OCI-LY1 (cell line): ENCODE measurements around the gene MRPL22.
"Not testable (repeated sequence)": the region's sequence is repeated elsewhere in the genome, so short reads cannot be mapped to it uniquely, and the experiment has no call there.

ENCODE experiments used
- H2AFZ ChIP-seq: fragments of 200-600 bp; sonication (generic), shearing (Covaris generic); 2 replicates; pipeline ENCODE4 v1.6.0; 2014; ENCODE audit warnings: antibody characterized with exemption, mild to moderate bottlenecking, low read length
- H3F3A ChIP-seq: fragments of 200-600 bp; sonication (generic), shearing (Covaris generic); 2 replicates; pipeline ENCODE4 v1.6.0; 2014; ENCODE audit warnings: mild to moderate bottlenecking, antibody characterized with exemption, low read length, moderate library complexity; ENCODE audit not compliant: insufficient read depth
- H3K27ac ChIP-seq: fragments of 200-600 bp; sonication (generic); 2 replicates; pipeline ENCODE4 v1.5.1; 2014; ENCODE audit warnings: low read length, mixed run types, mild to moderate bottlenecking, low read depth; ENCODE audit not compliant: poor library complexity, severe bottlenecking
- H3K27me3 ChIP-seq: fragments of 200-600 bp; sonication (generic); 2 replicates; pipeline ENCODE4 v1.6.0; 2014; ENCODE audit warnings: antibody characterized with exemption, mild to moderate bottlenecking, low read length, moderate library complexity; ENCODE audit not compliant: insufficient read depth
- H3K36me3 ChIP-seq: fragments of 200-600 bp; sonication (generic); 2 replicates; pipeline ENCODE4 v1.6.1; 2014; ENCODE audit warnings: mild to moderate bottlenecking, antibody characterized with exemption, low read length, moderate library complexity, mixed read lengths; ENCODE audit not compliant: insufficient read depth
- H3K4me1 ChIP-seq: fragments of 200-600 bp; sonication (generic); 2 replicates; pipeline ENCODE4 v1.5.1; 2014; ENCODE audit warnings: mild to moderate bottlenecking, low read length, moderate library complexity; ENCODE audit not compliant: insufficient read depth, severe bottlenecking
- H3K4me2 ChIP-seq: fragments of 200-600 bp; sonication (generic), shearing (Covaris generic); 2 replicates; pipeline ENCODE4 v1.6.1; 2014; ENCODE audit warnings: low read length
- H3K4me3 ChIP-seq: fragments of 200-600 bp; sonication (generic); 2 replicates; pipeline ENCODE4 v1.5.1; 2014; ENCODE audit warnings: low read length, low read depth, mild to moderate bottlenecking, mixed read lengths; ENCODE audit not compliant: poor library complexity, severe bottlenecking
- H3K79me2 ChIP-seq: fragments of 200-600 bp; shearing (Covaris generic); 2 replicates; pipeline ENCODE4 v1.6.1; 2016; ENCODE audit warnings: mixed run types, low read length, mixed read lengths; ENCODE audit not compliant: insufficient read depth
- H3K9ac ChIP-seq: fragments of 200-600 bp; sonication (generic), shearing (Covaris generic); 2 replicates; pipeline ENCODE4 v1.6.1; 2014; ENCODE audit warnings: mild to moderate bottlenecking, low read length, mixed read lengths
- H3K9me2 ChIP-seq: fragments of 200-600 bp; sonication (generic), shearing (Covaris generic); 2 replicates; pipeline ENCODE4 v1.6.1; 2014; ENCODE audit warnings: low read depth, mild to moderate bottlenecking, low read length, mixed read lengths
- H3K9me3 ChIP-seq: fragments of 200-600 bp; shearing (Covaris generic); 2 replicates; pipeline ENCODE4 v1.6.1; 2014; ENCODE audit warnings: low read length, mixed read lengths
- H4K20me1 ChIP-seq: fragments of 200-600 bp; sonication (generic), shearing (Covaris generic); 2 replicates; pipeline ENCODE4 v1.6.0; 2016; ENCODE audit warnings: mild to moderate bottlenecking, low read length; ENCODE audit not compliant: insufficient read depth
- CTCF ChIP-seq: fragments of 200-600 bp; sonication (generic), shearing (Covaris generic); IDR thresholded peaks from 2 replicates; pipeline ENCODE4 v1.5.1; 2017; ENCODE audit warnings: mild to moderate bottlenecking, antibody characterized with exemption, low read length, moderate library complexity, mixed read lengths
- EZH2 ChIP-seq: fragments of 200-600 bp; sonication (generic), shearing (Covaris generic); IDR thresholded peaks from 2 replicates; pipeline ENCODE4 v1.8.0; 2017; ENCODE audit warnings: borderline replicate concordance, mixed run types, mild to moderate bottlenecking, antibody characterized with exemption, low read length, moderate library complexity, mixed read lengths

Gene MRPL22

GRCh38 chr5:154999865-155000264, 59.0 kb downstream of the MRPL22 start:
- no peaks in the 10 kb centered on the region for H3K36me3 ChIP-seq
- no peak overlapping the region for H3K9ac ChIP-seq
- H3K4me3 ChIP-seq, result no peak overlapping the region
- H2AFZ ChIP-seq, result no peak overlapping the region
- no peaks in the 10 kb centered on the region for H3K4me1 ChIP-seq
- no peaks in the 10 kb centered on the region for H3K27me3 ChIP-seq
- no peaks in the 10 kb centered on the region for H3K9me2 ChIP-seq
- H3K27ac ChIP-seq, result no peak overlapping the region
- no peak overlapping the region for H3K4me2 ChIP-seq
- TF ChIP-seq EZH2 (no peak), CTCF (no peak)
- no peaks in the 10 kb centered on the region for H4K20me1 ChIP-seq
- no peaks in the 10 kb centered on the region for H3F3A ChIP-seq
- H3K79me2 ChIP-seq, result no peaks in the 10 kb centered on the region
- H3K9me3 ChIP-seq, result no peaks in the 10 kb centered on the region

- H3F3A ChIP-seq, result no peaks in the 10 kb centered on the region
- no peak overlapping the region for H3K4me2 ChIP-seq
- H3K9me2 ChIP-seq, result no peaks in the 10 kb centered on the region
- H2AFZ ChIP-seq, result no peak overlapping the region
- no peaks in the 10 kb centered on the region for H3K36me3 ChIP-seq
- H3K27me3 ChIP-seq, result no peaks in the 10 kb centered on the region
- TF ChIP-seq EZH2, result no peak
- no peaks in the 10 kb centered on the region for H3K9me3 ChIP-seq
- no peaks in the 10 kb centered on the region for H3K4me1 ChIP-seq
- no peaks in the 10 kb centered on the region for H4K20me1 ChIP-seq
- H3K4me3 ChIP-seq, result no peak overlapping the region
- no peak overlapping the region for H3K27ac ChIP-seq
- H3K9ac ChIP-seq, result no peak overlapping the region
- no peaks in the 10 kb centered on the region for H3K79me2 ChIP-seq
Observed at GRCh38 chr5:155001523-155001922, 60.6 kb downstream of the MRPL22 start.

GRCh38 chr5:155002722-155003121, 61.8 kb downstream of the MRPL22 start:
- not testable (repeated sequence) for H3K27me3 ChIP-seq, H4K20me1 ChIP-seq, H3K79me2 ChIP-seq, H3K27ac ChIP-seq, H3K4me1 ChIP-seq, H2AFZ ChIP-seq, H3K4me2 ChIP-seq, H3K9me2 ChIP-seq, H3K36me3 ChIP-seq, H3F3A ChIP-seq, H3K9me3 ChIP-seq, H3K9ac ChIP-seq, H3K4me3 ChIP-seq

GRCh38 chr5:155004138-155004744, 63.4 kb downstream of the MRPL22 start:
- TF ChIP-seq CTCF (peak; percentile 42), EZH2 (no peak)
- H3K9me2 ChIP-seq, result no peaks in the 10 kb centered on the region

GRCh38 chr5:155006265-155006664, 65.4 kb downstream of the MRPL22 start:
- not testable (repeated sequence) for H3K9ac ChIP-seq, H3K4me3 ChIP-seq, H3K9me3 ChIP-seq, H2AFZ ChIP-seq, H3K4me1 ChIP-seq, H3K27me3 ChIP-seq, H3K36me3 ChIP-seq, H3K9me2 ChIP-seq, H3K4me2 ChIP-seq, H3K79me2 ChIP-seq, H3K27ac ChIP-seq, H4K20me1 ChIP-seq, H3F3A ChIP-seq

More at GRCh38 chr5:155004138-155004744, 63.4 kb downstream of the MRPL22 start:
- no peaks in the 10 kb centered on the region for H3F3A ChIP-seq
- no peaks in the 10 kb centered on the region for H3K9me3 ChIP-seq
- no peaks in the 10 kb centered on the region for H3K4me1 ChIP-seq
- no peaks in the 10 kb centered on the region for H4K20me1 ChIP-seq
- H3K36me3 ChIP-seq, result no peaks in the 10 kb centered on the region
- no peak overlapping the region for H3K27ac ChIP-seq
- no peak overlapping the region for H3K4me3 ChIP-seq
- H3K79me2 ChIP-seq, result no peaks in the 10 kb centered on the region
- no peak overlapping the region for H3K4me2 ChIP-seq
- no peak overlapping the region for H3K9ac ChIP-seq
- no peaks in the 10 kb centered on the region for H3K27me3 ChIP-seq
- no peak overlapping the region for H2AFZ ChIP-seq
